Stimulated activated CD8-positive, alpha-beta memory T cell treated with anti-CD3 and anti-CD28 coated beads, Interleukin-4, amount 100 ng/mL, for 4 hours (primary cell): ENCODE data around the gene RABGGTA.

Experiments used
- DNase-seq, 2 donors: peaks; one replicate each; pipeline ENCODE4 v3.0.0-alpha.2; 2020; ENCODE audit warnings: low read depth in 2 of 2, low spot score in 1 of 2

Gene RABGGTA

GRCh38 chr14:24261969-24262327 is 9.4 kb downstream of the RABGGTA start:
- no peak for DNase-seq

- DNase-seq: no peak
Observed at GRCh38 chr14:24261256-24261968, 10.0 kb downstream of the RABGGTA start.

- no peak for DNase-seq
Observed at GRCh38 chr14:24260780-24261157, 10.6 kb downstream of the RABGGTA start.

- DNase-seq: no peak
Observed at GRCh38 chr14:24260026-24260779, 11.2 kb downstream of the RABGGTA start.

GRCh38 chr14:24259282-24260025 is 11.9 kb downstream of the RABGGTA start:
- DNase-seq: no peak

- DNase-seq: no peak
Observed at GRCh38 chr14:24258548-24259265, 12.7 kb downstream of the RABGGTA start.

- DNase-seq: no peak
Observed at GRCh38 chr14:24258119-24258518, 13.3 kb downstream of the RABGGTA start.

- DNase-seq: no peak
Observed at GRCh38 chr14:24256960-24257359, 14.4 kb downstream of the RABGGTA start.

GRCh38 chr14:24255931-24256711 is 15.3 kb downstream of the RABGGTA start:
- DNase-seq: no peak

- no peak for DNase-seq
Observed at GRCh38 chr14:24255438-24255837, 16.0 kb downstream of the RABGGTA start.

- no peak for DNase-seq
Observed at GRCh38 chr14:24254630-24255392, 16.6 kb downstream of the RABGGTA start.

- DNase-seq: no peak
Observed at GRCh38 chr14:24253936-24254335, 17.5 kb downstream of the RABGGTA start.

- DNase-seq: no peak
Observed at GRCh38 chr14:24252289-24253124, 18.9 kb downstream of the RABGGTA start.

- DNase-seq: no peak
Observed at GRCh38 chr14:24251880-24252288, 19.5 kb downstream of the RABGGTA start.

- no peak for DNase-seq
Observed at GRCh38 chr14:24250354-24250753, 21.0 kb downstream of the RABGGTA start.

- DNase-seq: no peak
Observed at GRCh38 chr14:24249230-24250021, 22.0 kb downstream of the RABGGTA start.

GRCh38 chr14:24247422-24247821 is 24.0 kb downstream of the RABGGTA start:
- no peak for DNase-seq

GRCh38 chr14:24246765-24247212 is 24.6 kb downstream of the RABGGTA start:
- no peak for DNase-seq
